GM12874 (cell line): ENCODE data around the gene C9orf43.

ENCODE experiments used
- TF ChIP-seq, protein P1 (sequence below): IDR thresholded peaks from 2 replicates; pipeline ENCODE4 v1.5.1; 2011; ENCODE audit warnings: low read depth, mild to moderate bottlenecking, control low read depth, low read length, moderate library complexity; ENCODE audit not compliant: insufficient read depth

C9orf43 gene

DNA sequence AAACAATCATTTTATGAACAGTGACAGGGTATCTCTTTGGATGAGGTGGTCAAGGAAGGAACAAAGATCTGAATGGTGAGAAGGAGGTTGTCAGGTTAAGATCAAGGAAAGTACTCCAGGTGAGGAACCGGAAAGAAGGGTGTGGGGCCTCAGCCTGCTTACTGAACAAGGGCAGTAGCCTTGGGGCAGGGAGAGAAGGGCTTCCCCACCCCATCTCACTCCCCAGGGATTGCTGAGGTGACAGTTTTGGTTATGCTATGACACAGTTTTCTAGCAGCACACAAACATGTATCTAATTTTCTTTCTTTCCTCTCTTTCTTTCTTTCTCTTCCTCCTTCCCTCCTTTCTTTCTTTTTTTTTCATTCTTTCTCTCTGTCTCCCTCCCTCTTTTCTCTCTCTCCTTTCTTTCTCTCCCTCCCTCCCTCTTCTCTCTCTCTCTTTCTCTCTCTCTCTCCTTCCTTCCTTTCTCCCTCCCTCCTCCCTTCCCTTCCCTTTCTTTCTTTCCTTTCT is 29.6 kb upstream of the C9orf43 start:
- TF ChIP-seq, protein P1, sequence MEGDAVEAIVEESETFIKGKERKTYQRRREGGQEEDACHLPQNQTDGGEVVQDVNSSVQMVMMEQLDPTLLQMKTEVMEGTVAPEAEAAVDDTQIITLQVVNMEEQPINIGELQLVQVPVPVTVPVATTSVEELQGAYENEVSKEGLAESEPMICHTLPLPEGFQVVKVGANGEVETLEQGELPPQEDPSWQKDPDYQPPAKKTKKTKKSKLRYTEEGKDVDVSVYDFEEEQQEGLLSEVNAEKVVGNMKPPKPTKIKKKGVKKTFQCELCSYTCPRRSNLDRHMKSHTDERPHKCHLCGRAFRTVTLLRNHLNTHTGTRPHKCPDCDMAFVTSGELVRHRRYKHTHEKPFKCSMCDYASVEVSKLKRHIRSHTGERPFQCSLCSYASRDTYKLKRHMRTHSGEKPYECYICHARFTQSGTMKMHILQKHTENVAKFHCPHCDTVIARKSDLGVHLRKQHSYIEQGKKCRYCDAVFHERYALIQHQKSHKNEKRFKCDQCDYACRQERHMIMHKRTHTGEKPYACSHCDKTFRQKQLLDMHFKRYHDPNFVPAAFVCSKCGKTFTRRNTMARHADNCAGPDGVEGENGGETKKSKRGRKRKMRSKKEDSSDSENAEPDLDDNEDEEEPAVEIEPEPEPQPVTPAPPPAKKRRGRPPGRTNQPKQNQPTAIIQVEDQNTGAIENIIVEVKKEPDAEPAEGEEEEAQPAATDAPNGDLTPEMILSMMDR = no peak

DNA sequence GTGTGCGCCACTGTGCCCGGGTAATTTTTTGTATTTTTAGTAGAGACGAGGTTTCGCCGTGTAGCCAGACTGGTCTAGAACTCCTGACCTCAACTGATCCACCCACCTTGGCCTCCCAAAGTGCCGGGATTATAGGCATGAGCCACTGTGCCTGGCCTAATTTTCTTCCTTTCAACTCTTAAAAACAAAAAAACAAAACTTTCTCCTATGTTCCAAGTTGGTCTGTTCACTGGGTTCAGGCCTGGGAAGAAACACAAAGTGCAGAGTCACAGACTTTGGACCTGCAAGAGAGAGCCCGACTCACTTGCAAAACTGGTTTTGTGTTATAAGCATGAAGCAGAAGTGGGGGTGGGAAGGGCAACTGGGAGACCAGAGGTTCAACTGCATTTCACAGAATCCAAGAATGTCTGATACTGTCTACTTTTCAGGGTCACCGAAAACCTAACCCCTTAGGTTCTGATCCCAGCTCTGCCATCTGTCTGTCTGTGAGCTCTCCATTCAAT is 28.6 kb upstream of the C9orf43 start:
- TF ChIP-seq, protein P1 = no peak

DNA sequence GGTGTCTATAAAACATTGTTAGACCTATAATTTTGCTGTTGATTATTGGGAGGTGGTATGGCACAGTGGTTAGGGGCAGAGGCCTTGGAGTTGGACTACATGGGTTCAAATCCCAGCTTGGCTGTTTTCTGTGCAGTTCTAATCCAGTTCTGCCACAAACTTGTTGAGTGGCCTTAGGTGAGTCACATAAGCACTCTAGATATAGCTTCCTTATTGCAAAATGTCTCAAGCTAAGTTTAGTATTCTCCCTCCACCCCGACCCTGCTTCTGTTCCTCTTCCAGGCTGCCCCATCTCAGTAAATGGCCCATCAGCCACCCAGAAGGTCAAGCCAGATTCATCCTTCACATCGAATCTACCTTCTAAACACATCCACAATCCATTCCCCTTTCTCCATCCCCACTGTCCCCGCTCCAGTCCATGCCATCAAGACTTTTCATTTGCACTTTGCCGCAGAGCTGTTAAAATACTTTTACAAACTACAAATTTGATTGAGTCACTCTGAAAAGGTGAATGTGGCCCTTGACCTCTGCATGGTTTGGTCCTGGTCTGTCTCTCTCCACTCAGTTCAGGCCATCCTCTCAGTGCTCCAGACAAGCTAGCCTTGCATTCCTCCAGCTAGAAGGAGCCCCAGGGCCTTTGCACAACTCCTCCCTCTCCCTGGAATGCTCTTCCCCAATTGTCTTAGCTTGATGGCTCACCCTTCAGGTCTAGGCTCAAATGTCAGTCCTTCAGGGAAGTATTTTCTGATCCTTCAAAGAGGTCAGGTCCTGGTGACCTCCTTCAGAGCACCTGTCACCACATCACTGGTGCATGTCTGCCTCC is 23.8 kb upstream of the C9orf43 start:
- TF ChIP-seq, protein P1 = no peak

DNA sequence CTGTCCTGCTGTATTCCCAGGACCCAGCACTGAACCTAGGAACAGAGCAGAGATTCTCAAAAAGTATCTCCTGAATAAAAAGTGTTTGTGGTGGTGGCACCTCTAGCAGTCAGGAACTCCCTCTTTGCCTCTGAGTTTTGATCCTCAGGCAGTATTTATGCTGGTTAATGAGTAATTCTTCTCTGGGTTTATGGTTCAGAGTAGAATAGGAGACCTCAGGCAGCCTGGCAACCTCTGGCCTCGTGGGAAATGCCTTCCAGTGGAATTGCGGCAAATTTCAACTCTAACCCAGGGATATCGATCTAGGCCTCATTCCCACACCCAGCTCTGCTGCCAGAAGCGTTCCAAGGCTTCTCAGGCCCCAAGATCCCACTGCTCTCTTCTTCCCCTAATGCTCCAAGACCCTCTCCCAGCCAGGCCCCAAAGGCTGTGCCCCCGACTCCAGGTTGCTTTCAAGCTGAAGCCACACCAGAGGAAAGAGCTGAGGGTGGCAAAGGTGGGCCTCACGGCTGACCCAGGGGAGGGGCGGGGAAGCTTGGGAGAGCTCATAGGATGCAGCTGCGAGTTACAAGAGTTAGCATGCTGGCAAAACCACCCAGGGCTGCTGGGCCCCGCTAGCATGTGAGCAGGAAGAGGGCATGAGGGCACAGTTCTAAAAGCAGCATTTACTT is 22.9 kb upstream of the C9orf43 start:
- TF ChIP-seq, protein P1 = no peak

DNA sequence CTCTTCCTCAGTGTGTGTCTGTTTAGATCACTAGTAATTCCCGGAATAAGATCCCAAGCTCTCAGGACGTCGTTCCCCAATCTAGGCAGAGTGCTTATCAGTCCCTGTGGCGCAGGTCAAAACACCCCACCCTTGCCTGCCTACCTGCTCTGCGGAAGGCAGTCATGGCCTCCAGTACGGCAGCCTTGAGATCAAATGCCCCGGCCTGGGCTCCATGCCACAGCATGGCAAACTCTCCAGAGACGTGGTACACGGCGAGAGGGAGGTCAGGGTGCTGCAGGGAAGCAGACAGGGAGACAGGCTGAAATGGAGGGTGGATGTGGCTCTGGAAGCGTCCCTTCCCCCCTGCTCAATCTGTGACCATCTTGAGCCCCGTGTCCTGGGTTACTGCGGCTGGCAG is 21.7 kb upstream of the C9orf43 start:
- TF ChIP-seq, protein P1 = no peak

DNA sequence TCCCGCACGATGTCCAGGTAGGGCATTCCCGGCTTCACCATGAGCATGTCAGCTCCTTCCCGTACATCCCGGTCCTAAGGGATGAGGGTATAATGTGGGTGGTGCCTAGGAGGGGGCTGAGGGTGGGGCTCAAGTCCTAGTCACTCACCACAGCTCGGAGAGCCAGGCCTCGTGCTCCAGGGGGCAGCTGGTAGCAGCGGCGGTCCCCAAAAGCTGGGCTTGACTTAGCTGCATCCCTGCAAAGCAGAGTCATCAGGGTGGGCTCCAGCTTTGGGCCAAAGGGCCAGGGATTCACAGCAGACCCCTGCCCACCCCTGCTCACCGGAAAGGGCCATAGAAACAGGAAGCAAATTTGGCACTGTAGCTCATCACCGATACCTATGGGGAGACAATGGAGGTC is 21.1 kb upstream of the C9orf43 start:
- TF ChIP-seq, protein P1 = no peak

DNA sequence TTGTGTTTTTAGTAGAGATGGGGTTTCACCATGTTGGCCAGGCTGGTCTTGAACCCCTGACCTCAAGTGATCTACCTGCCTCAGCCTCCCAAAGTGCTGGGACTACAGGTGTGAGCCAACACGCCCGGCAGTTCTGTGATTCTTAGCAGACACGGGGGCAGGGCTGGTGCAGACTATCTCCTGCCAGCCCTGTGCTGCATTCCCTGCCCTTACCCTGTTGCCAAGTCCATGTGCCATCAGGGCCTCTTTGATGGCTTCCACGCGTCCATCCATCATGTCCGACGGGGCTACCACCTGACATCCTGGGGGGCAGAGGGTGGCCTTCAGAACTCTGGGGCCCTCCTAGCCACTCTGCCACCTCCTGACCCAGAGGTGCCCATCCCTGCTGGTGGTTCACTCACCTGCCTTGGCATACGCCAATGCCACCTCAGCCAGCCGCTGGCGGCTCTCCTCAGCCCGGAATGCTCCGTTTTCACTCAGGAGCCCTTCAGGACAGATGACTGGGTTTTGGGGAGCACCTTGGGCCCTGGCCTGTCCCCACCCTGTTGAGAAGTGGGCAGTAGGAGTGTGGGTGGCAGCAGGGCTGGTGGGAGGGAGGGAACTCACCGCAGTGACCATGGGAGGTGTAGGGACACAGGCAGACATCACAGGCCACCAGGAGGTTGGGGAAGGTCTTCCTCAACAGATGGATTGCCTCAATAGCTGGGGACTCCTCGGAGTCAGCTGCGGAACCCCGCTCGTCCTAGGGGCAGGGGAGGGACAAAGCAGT is 20.2 kb upstream of the C9orf43 start:
- TF ChIP-seq, protein P1 = no peak
